Measurements from ENCODE around the gene NMNAT3.

NMNAT3 gene

DNA sequence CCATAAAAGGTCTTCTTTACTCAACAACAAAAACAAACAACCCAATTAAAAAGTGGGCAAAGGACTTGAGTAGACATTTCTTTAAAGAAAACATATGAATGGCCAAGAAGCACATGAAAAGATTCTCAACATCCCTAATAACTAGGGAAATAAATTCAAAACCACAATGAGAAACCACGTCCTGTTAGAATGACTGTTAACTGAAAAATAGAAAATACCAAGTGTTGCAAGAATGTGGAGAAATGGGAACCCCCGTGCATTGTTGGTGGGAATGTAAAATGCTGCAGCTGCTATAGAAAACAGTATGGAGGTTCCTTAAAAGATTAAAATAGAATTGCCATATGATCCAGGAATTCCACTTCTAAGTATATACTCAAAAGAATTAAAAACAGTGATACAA, 34.8 kb downstream of the NMNAT3 start:
- no peaks in the 10 kb centered on the region for H3K36me3 ChIP-seq (ENCODE audit: insufficient read depth, low read length)
- H3K4me1 ChIP-seq (ENCODE audit: insufficient read depth, low read length): peaks cover 3% of the 10 kb centered on the region
- H3K4me3 ChIP-seq (ENCODE audit: low read length): no peak overlapping the region
- no peaks in the 10 kb centered on the region for H3K9me3 ChIP-seq (ENCODE audit: low read length)
- no peak overlapping the region for H2AFZ ChIP-seq (ENCODE audit: low read depth, low read length)
- H3K27me3 ChIP-seq (ENCODE audit: insufficient read depth, low read length): no peaks in the 10 kb centered on the region

DNA sequence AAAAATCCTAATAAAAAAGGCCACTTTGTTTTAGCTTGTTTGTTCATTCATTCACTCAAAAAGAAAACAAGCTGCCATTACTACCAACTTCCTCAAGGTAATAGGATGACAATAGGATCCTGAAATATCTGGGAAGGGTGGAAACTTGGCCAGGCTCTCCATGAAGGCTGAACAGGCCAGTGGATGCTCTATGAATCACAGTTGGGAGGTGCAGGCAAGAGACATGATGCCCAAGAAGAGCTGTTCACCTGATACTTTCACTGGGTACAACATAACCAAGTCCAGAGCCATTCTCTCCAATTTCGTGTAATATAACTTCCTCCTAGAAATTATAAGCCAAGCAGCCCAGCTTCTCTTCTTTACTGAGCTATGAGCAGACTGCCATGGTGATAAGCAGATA, 37.3 kb downstream of the NMNAT3 start:
- Histone ChIP-seq H3K27me3 (ENCODE audit: insufficient read depth, low read length) (no peaks in the 10 kb centered on the region), H3K4me1 (ENCODE audit: insufficient read depth, low read length) (peaks cover 3% of the 10 kb centered on the region), H3K9me3 (ENCODE audit: low read length) (no peaks in the 10 kb centered on the region), H2AFZ (ENCODE audit: low read depth, low read length) (no peak overlapping the region), H3K4me3 (ENCODE audit: low read length) (no peak overlapping the region), H3K36me3 (ENCODE audit: insufficient read depth, low read length) (no peaks in the 10 kb centered on the region)

DNA sequence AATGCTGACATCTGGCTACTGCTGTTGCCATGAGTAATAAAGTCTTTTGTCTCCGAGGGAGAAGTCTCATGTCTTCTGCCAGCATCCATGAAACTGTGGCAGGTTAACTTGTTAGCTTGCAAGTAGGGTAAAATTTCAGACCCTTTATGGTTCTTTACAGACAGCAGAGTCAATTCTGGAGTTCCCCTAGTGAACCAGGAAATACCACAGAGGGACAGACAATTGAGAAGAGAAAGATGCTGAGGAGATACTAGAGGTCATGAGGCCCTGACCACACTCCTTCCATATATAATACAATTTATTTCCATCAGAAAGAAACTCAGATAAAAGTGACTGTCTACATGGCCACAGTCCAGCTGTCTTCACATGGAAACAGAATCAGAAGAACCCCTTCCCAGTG, 38.1 kb downstream of the NMNAT3 start:
- Histone ChIP-seq H2AFZ (ENCODE audit: low read depth, low read length) (no peak overlapping the region), H3K27me3 (ENCODE audit: insufficient read depth, low read length) (no peaks in the 10 kb centered on the region), H3K4me1 (ENCODE audit: insufficient read depth, low read length) (peaks cover 3% of the 10 kb centered on the region), H3K36me3 (ENCODE audit: insufficient read depth, low read length) (no peaks in the 10 kb centered on the region), H3K4me3 (ENCODE audit: low read length) (no peak overlapping the region), H3K9me3 (ENCODE audit: low read length) (no peaks in the 10 kb centered on the region)

DNA sequence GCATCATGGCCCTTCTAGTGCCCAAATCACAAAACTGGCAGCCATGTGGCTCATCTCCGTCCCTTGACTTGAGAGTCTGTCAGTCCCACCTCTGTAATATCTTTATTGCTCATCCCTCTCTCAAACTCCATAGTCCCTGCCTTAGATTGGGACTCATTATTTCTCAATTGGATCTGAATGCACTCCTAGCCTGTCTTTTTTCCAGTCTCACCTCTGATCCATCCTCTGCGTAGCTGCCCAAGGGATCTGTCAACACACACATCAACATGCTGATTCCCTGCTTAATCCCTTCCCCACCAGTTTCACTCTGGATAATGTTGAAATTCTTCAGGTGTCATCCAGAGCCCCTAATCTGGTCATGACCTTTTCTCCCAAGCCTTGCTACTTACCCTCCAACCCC, 39.3 kb downstream of the NMNAT3 start:
- no peaks in the 10 kb centered on the region for H3K36me3 ChIP-seq (ENCODE audit: insufficient read depth, low read length)
- H3K27me3 ChIP-seq (ENCODE audit: insufficient read depth, low read length): no peaks in the 10 kb centered on the region
- no peaks in the 10 kb centered on the region for H3K9me3 ChIP-seq (ENCODE audit: low read length)
- H3K4me1 ChIP-seq (ENCODE audit: insufficient read depth, low read length): peaks cover 3% of the 10 kb centered on the region
- H2AFZ ChIP-seq (ENCODE audit: low read depth, low read length): no peak overlapping the region
- H3K4me3 ChIP-seq (ENCODE audit: low read length): no peak overlapping the region

DNA sequence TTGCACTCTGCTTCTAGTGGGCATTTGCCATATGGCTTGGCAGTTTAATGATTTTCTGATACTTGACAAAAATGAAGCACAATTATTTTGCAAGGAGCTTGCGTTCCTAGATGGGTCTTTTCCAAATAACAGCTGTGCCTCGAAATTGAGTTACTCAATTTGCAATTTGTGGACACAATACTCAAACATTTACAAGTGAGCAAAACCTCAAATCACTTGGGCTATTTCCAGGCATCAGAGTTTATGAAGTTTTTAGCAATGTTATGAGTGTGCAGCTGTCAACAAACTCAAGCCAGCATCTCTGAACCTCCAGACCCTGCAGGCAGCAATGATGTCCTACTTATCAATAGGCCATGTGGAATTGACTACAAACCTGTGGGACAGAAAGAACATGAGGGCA, 41.3 kb downstream of the NMNAT3 start:
- H3K4me3 ChIP-seq (ENCODE audit: low read length): no peak overlapping the region
- no peaks in the 10 kb centered on the region for H3K27me3 ChIP-seq (ENCODE audit: insufficient read depth, low read length)
- no peak overlapping the region for H2AFZ ChIP-seq (ENCODE audit: low read depth, low read length)
- H3K9me3 ChIP-seq (ENCODE audit: low read length): no peaks in the 10 kb centered on the region
- no peaks in the 10 kb centered on the region for H3K36me3 ChIP-seq (ENCODE audit: insufficient read depth, low read length)
- H3K4me1 ChIP-seq (ENCODE audit: insufficient read depth, low read length): peaks cover 3% of the 10 kb centered on the region

DNA sequence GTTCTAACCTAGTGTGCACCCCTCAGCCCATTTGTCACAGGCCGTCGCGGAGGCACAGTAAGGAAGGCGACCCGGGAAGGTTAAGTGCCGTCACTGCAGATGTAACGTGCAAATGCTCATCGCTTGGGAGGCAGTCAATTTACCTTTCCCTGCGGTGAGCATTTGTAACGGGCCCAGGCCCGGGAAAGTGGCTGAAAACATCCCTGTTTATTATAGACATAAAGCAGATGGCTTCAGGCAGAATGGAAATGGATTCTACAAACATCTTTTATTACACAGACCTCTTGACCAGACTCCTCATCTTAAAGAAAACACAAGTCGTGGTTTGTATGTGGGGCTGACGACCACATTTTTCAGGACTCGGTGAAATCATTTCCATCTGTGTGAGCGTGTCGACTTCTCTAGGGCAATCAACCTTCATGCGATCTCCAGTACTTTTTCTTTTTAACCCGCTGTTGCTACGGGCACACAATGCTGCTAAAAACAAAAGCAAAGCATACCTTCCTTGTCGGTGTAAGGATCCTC, 43.6 kb downstream of the NMNAT3 start:
- Histone ChIP-seq H3K4me3 (ENCODE audit: low read length) (no peak overlapping the region), H3K4me1 (ENCODE audit: insufficient read depth, low read length) (no peaks in the 10 kb centered on the region), H2AFZ (ENCODE audit: low read depth, low read length) (no peak overlapping the region), H3K27me3 (ENCODE audit: insufficient read depth, low read length) (no peaks in the 10 kb centered on the region), H3K36me3 (ENCODE audit: insufficient read depth, low read length) (no peaks in the 10 kb centered on the region), H3K9me3 (ENCODE audit: low read length) (no peaks in the 10 kb centered on the region)

DNA sequence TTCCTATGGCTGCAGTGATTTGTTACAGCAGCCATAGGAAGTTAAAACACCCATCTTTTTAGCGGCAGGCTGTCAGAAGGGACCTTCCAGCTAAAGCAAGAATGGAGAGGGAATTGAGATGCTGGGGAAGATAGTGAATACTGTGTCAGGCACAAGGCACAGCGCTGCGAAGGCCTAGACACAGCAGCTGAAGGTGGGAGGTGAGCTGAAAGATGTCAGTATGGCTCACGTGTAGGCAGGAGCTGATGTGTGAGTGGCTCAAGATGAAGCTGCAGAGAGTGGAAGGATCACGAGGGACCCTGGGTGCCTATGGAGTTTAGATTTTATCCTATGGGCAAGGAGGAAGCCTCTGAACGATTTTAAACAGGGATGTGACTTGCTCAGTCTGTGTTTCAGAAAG, 44.3 kb downstream of the NMNAT3 start:
- Histone ChIP-seq H3K4me3 (ENCODE audit: low read length) (no peak overlapping the region), H3K4me1 (ENCODE audit: insufficient read depth, low read length) (no peaks in the 10 kb centered on the region), H3K27me3 (ENCODE audit: insufficient read depth, low read length) (no peaks in the 10 kb centered on the region), H3K36me3 (ENCODE audit: insufficient read depth, low read length) (no peaks in the 10 kb centered on the region), H3K9me3 (ENCODE audit: low read length) (no peaks in the 10 kb centered on the region), H2AFZ (ENCODE audit: low read depth, low read length) (no peak overlapping the region)

DNA sequence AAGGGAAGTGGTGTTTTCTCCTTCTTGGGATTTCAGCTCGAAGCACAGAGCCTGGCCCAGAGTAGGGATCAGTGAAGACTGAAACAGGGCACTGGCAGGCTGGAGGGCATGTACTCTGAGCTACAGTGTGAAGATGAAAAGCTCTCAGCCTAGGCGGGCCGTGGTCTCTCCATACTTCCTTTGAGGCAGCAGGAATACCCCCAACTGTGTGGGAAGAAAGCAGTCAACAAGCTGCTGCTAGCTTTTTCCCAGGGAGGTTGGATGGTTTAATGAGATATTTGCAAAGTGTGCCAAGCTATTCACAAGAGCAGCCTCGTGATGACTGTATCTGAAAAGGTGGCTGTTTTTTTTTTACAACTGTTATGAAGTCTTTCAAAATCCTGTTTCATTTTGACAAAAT, 47.2 kb downstream of the NMNAT3 start:
- no peaks in the 10 kb centered on the region for H3K27me3 ChIP-seq (ENCODE audit: insufficient read depth, low read length)
- H2AFZ ChIP-seq (ENCODE audit: low read depth, low read length): no peak overlapping the region
- H3K4me1 ChIP-seq (ENCODE audit: insufficient read depth, low read length): no peaks in the 10 kb centered on the region
- H3K4me3 ChIP-seq (ENCODE audit: low read length): no peak overlapping the region
- H3K36me3 ChIP-seq (ENCODE audit: insufficient read depth, low read length): no peaks in the 10 kb centered on the region
- peaks cover 2% of the 10 kb centered on the region for H3K9me3 ChIP-seq (ENCODE audit: low read length)

DNA sequence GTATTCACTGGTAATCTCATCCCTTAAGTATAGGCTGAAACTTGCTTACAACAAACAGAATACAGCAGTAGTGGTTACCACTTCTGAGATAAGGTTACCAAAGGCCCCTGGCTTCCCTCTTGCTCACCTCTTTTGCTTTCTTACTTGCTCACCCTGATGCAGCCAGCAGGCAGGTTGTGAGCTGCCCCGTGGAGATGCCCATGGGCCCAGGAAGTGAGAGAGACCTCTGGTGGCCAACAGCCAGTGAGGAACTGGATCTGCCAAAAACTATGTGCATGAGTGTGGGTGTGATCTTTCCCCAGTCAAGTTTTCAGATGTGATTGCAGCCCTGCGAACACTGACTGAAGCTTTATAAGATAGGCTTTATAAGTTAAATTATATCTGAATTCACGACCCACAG, 48.7 kb downstream of the NMNAT3 start:
- no peaks in the 10 kb centered on the region for H3K4me1 ChIP-seq (ENCODE audit: insufficient read depth, low read length)
- H3K9me3 ChIP-seq (ENCODE audit: low read length): peaks cover 2% of the 10 kb centered on the region
- H3K36me3 ChIP-seq (ENCODE audit: insufficient read depth, low read length): no peaks in the 10 kb centered on the region
- H3K4me3 ChIP-seq (ENCODE audit: low read length): no peak overlapping the region
- H2AFZ ChIP-seq (ENCODE audit: low read depth, low read length): no peak overlapping the region
- no peaks in the 10 kb centered on the region for H3K27me3 ChIP-seq (ENCODE audit: insufficient read depth, low read length)

DNA sequence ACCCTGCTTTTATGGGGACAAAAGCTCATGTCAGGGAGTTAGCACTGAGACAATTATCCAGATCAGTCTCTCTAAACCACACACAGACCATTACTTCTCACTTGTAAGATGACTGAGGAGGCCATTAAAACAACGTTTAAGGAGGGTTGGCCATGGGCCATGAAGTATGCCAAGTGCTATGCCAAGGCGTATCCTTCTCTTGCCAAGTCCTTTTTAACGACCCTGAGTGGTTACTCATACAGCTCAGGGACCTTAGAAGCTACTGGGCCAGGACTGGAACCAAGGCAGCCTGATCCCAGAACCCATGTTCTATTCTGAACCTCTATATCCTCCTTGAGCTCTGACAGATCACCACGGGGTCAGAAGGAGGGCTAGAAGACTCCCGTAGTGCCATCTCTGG, 50.0 kb downstream of the NMNAT3 start:
- Histone ChIP-seq H2AFZ (ENCODE audit: low read depth, low read length) (no peak overlapping the region), H3K9me3 (ENCODE audit: low read length) (peaks cover 2% of the 10 kb centered on the region), H3K4me1 (ENCODE audit: insufficient read depth, low read length) (no peaks in the 10 kb centered on the region), H3K4me3 (ENCODE audit: low read length) (no peak overlapping the region), H3K36me3 (ENCODE audit: insufficient read depth, low read length) (no peaks in the 10 kb centered on the region), H3K27me3 (ENCODE audit: insufficient read depth, low read length) (no peaks in the 10 kb centered on the region)

DNA sequence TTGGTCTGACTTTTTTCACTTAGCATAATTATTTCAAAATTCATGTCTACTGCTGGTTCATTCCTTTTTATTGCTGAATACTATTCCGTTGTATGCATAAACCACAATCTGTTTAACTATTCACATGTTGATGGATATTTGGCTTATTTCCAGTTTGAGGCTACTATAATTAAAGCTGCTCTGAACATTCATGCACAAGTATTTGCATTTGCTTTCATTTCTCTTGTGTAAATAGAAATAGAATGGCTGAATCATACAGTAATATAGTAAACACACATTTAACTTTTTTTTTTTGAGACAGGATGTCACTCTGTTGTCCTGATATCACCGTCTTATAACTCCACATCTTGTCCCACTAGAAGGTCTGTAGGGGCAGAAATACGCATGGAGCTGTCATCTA, 57.3 kb downstream of the NMNAT3 start:
- no peak overlapping the region for H3K4me3 ChIP-seq (ENCODE audit: low read length)

DNA sequence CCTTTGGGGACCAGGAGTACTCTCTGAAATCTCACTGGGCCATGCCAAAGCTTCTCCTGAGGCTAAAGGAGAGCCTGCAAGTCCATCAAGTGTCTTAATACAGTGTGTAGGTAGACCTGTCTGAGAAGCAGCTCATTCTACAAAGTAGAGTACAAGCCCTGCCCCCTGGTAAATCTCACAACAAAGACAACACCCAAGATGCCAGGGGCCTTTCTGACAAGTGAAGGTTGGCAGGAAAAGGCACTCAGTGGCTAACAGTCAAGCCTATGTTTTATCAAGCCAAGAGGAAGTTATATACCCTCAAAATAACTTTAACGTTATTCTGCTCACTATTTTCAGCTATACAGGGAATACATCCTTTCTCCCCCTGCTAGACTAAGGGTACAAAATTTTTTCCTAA, 58.3 kb downstream of the NMNAT3 start:
- no peaks in the 10 kb centered on the region for H3K36me3 ChIP-seq (ENCODE audit: insufficient read depth, low read length)
- no peaks in the 10 kb centered on the region for H3K9me3 ChIP-seq (ENCODE audit: low read length)
- H2AFZ ChIP-seq (ENCODE audit: low read depth, low read length): no peak overlapping the region
- H3K27me3 ChIP-seq (ENCODE audit: insufficient read depth, low read length): no peaks in the 10 kb centered on the region
- no peaks in the 10 kb centered on the region for H3K4me1 ChIP-seq (ENCODE audit: insufficient read depth, low read length)
- no peak overlapping the region for H3K4me3 ChIP-seq (ENCODE audit: low read length)

More for the DNA sequence above, 57.3 kb downstream of the NMNAT3 start:
- Histone ChIP-seq H3K36me3 (ENCODE audit: insufficient read depth, low read length) (no peaks in the 10 kb centered on the region), H3K4me1 (ENCODE audit: insufficient read depth, low read length) (no peaks in the 10 kb centered on the region), H2AFZ (ENCODE audit: low read depth, low read length) (no peak overlapping the region), H3K9me3 (ENCODE audit: low read length) (no peaks in the 10 kb centered on the region), H3K27me3 (ENCODE audit: insufficient read depth, low read length) (no peaks in the 10 kb centered on the region)

DNA sequence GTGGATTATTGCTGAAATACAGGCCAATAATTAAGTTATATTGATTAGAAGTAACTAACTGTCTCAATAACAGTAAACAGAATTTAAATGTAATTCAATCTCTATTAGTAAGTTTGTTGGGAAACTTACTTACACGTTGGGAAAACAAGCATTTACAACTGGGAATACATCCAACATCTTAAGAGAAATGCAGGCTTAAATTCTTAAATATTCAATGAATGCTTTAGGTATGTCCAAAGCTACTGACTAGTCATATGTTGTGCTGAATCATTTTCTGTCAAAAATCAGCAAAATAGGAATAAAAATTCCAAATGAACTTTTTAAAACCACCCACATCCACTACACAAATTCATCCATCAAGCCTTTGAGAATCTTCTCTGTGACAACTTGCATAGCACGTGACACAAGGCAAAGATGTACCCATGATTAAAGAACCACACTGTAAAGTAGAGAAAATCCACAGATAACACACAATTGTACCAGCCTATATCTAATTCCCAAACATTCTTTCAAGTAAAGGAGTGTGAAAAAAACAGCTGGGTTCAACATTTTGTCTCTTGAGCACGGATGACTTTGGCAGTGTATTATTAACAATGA, 60.0 kb downstream of the NMNAT3 start:
- Histone ChIP-seq H3K4me1 (ENCODE audit: insufficient read depth, low read length) (no peaks in the 10 kb centered on the region), H3K27me3 (ENCODE audit: insufficient read depth, low read length) (no peaks in the 10 kb centered on the region), H3K9me3 (ENCODE audit: low read length) (no peaks in the 10 kb centered on the region), H3K4me3 (ENCODE audit: low read length) (no peak overlapping the region), H2AFZ (ENCODE audit: low read depth, low read length) (no peak overlapping the region), H3K36me3 (ENCODE audit: insufficient read depth, low read length) (no peaks in the 10 kb centered on the region)

DNA sequence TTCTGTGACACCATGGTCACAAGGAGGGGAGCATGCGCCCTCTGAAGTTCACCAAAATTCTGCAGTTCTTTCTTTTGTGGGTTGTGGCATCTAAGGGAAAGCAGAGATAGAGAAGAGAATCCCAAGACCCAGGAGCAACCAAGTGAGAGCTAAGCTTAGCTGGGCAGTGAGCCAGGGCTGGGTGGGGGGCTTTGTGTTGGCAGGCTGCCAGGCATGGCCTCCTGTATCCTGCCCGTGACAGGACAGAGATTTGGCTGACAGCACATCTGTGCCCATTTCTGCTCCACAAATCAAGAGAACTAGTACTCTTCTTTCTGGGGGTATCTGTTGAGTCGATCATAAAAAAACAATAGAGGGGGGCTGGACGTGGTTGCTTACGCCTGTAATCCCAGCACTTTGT, 66.2 kb downstream of the NMNAT3 start:
- Histone ChIP-seq H3K9me3 (ENCODE audit: low read length) (no peaks in the 10 kb centered on the region), H3K36me3 (ENCODE audit: insufficient read depth, low read length) (no peaks in the 10 kb centered on the region), H3K4me3 (ENCODE audit: low read length) (no peak overlapping the region), H3K4me1 (ENCODE audit: insufficient read depth, low read length) (peaks cover 6% of the 10 kb centered on the region), H2AFZ (ENCODE audit: low read depth, low read length) (no peak overlapping the region), H3K27me3 (ENCODE audit: insufficient read depth, low read length) (no peaks in the 10 kb centered on the region)

All from neuron (in vitro differentiated cells).